GM04503 (cell line): ENCODE data around the gene ACP7.

Experiments
- DNase-seq: peaks from one replicate; pipeline ENCODE4 v3.0.0-alpha.2; 2012; ENCODE audit warnings: low read depth

The ACP7 gene

DNA sequence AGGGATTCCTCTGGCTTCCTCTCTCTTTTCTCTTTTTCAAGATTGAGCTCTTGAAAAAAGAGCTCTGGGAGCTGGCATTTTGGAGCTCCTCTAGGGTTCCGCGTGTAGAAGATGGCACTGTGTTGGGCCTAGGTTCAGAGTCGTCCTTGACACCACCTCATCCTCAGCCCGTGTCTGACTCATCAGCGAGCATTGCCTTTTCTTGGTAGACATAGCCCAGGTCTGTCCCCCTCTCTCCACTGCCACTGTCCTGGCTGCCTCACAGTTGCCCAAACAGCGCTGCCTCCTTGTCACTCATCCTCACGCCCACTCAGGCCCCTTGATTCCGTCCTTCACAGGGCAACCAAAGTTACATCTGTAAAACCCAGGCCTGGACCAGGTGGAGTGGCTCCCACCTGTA, 66.1 kb downstream of the ACP7 start:
- DNase-seq, result no peak

DNA sequence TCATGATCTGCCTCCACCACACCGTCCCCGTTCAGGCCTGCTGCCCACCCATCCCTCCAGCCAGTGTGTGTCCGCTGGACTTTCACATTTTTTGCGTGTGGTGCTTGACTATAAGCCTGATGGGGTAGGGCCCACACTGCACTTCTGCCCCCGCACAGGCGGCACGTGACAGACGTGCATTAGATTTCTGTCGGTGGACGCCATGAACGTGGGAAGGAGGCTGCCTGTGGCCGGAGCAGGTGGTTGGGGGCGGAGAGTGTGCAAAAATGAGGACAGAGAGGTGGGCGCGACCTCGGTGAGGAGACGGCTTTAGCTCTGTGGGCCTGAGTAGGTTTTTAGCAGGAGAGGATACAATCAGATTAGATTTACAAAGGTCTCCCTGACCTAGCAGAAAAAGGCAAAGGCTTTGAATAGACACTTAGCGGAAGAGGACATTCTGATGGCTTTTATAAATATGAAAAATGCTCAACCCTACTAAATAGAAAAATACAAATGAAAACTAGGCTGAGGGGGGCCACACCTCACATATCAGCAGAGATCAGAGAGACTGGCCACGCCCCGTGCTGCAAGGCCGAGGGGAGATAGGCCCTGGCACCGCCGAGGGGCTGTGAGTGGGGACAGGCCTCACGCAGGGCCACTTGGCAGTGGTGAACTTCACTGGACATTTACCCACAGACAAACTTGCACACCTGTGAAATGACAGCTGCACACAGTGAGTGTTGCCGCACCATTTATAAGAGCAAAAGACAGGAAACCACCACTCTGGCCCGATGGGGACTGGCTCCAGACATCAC, 66.8 kb downstream of the ACP7 start:
- no peak for DNase-seq

DNA sequence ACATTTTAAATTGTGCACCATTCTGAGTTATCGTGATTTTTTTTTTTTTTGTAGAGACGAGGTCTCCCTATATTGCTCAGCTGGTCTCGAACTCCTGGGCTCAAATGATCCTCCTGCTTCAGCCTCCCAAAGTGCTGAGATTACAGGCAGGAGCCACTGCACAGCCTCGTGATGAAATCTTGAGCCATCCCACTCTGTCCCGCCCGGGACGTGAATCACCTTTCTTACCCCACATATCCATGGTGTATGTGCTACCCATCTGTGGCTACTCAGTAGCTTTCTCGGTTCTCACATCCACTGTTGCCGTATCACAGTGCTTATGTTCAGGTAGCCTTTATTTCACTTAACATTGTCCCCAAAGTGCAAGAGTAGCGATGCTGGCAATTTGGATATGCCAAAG, 67.9 kb downstream of the ACP7 start:
- DNase-seq, result no peak

DNA sequence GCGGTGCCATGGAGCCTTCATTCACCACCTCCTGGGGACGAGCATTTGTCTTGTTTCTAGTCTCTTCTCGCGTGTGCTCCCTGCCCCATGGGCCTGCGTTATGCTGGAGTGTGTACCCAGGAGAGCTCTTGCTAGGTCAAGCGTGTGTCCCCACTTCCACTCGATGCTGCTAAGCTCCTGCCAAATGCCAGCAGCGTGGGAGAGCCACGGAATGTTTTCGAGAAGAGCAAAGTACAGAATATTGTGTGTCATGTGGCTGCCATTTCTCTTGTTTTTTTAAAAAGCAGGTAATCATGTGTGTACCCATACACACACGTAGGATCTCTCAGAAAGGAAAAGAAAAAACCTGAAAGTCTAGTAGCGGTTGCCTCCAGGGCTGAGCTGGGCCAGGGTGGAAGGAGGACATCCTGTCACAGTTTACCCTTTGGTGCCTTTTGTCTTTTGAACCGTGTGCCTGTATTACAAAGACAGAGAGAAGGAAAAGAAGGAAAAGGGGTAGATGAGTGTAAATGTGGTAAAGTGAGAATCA, 70.0 kb downstream of the ACP7 start:
- DNase-seq, result no peak

DNA sequence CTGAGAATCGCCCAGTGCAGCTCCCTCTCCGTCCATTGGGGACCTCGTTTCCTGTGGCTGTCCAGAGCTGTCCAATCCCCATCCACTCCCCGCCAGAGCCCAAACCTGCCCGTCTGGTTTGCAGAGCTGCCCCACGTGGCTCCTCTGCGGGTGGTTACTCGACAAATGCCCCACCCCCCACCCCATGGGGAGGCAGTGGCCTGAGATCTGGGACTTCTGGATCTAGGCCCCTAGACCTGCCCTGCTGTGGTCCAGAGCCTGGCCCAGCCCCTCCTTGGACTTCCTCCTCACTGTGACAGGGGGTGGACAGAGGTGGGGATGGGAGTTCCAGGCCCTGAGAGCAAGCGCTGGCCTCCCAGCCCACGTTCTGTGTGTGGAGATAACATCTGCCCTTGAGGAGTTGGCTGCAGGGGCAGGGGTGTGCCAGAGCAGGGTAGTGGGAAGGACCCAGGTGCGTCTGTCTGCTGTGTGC, 70.5 kb downstream of the ACP7 start:
- no peak for DNase-seq

DNA sequence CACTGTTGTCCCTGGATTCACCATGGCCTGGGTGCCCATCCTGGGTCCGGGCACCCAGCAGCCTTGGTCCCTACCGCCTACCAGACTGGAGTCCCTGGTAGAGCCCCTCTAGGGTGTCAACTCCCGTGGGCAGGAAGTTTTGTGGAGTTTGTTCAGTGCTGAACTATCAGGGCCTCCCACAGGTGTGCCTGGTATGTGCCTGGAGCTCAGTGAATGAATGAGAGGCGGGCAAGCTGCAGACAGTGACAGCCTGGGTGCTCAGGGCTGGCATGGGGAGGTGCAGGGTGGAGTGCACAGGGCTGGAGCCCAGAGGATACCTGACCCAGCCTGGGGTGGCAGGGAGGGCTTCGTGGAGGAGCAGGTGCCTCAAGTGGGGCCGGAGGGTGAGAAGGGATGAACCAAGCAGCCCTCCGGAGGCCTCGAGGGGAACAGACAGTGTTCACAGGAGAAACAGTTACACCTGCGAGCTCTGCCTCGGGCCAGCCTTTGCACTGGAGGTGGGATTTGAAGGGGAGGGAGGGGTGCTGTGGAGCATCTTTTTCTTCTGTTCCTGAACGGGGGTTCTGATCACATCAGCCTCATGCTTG, 71.0 kb downstream of the ACP7 start:
- DNase-seq, result no peak

DNA sequence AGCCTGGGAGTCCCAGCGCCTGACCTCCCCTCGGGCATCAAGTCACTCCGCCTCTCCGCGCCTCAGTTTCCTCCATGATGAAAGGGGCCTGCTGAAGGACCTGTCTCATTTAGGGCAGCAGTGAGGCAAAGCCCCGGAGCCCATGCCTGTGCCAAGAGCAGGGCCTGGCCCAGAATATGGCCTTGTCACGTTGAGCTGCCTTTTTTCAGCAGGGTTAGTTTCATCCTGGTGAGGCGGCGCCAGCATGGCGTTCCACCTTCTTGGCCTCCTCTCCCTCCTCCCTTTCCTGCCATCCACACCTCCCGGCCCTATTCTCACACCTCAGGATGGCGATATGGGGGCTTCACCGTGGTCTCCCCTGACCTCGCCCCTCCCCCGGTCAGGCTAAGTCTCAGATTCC, 71.6 kb downstream of the ACP7 start:
- DNase-seq, result no peak

DNA sequence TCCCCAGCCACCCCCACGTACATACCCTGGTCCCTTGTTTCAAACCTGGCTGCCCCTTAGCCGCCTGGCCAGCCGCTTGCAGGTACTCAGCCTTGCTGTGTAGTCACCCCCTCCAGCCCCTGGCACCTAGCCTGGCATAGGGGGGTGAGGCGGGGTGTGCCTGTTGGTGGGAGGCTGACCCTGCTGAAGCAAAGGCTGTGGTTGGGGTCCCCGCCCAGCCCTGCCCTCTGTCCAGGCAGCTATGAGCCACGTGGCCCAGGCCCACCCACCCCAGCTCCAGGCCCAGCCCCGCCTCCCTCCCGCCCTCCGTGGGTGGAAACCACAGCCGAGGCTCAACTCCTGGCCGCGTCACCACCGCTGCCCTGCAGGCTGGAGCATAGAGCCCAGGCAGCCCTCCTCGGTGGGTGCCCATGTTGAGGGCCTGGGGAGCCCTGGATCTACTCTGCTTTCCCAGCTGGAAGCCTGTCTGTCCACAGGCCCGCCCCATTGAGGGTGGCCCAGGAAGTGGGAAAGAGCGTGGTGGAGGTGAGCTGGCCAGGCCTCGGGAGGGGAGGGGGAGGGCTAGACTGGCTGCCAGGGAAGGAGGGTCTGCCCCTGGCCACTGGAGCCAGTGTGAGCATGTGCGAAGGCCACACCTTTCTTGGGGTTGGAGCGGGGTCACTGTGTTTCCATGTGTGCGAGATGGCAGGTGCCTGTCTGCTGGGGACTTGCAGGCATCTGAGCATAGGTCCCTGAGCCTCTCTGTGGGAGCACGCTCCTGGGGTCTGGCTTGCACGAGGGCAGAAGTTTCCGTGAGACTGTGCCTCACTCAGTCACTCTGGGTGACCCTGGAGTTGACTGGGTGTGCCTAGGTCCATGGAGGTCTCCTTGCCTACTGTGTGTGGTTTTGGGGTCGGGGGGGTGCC, 72.4 kb downstream of the ACP7 start:
- no peak for DNase-seq

DNA sequence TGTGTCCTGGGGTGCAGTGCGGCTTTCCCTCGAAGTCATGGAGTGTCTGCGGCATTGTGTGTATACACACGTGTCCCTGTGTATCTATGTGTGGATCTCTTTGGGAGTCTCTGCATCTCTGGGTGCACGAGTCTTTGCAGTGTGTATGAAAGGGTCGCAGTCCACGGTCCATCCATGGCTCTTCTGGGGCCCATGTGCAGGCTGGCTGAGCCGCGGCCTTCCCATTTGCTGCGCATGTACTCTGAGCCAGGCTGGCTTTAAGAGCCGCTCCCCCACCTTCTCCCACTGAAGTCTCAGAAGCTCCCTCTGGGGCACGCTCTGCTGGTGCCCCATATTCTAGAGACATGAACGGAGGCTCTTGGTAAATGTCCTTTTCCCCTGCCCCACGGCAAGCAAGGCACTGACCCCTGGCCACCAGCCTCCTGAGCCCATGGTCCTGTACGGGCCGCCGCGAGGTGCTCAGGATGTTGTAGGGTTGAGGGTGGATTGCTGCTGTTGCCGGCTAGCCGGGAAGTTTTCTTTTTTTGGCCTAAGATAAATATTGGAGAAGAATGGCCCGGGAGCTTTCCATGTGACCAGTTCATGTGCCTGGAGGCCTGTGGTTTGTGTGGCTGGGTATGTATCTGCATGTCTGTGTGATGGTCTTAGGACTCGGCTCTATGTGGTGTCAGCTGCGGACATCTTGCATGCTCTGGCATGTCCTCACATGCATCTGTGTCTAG, 73.3 kb downstream of the ACP7 start:
- no peak for DNase-seq

DNA sequence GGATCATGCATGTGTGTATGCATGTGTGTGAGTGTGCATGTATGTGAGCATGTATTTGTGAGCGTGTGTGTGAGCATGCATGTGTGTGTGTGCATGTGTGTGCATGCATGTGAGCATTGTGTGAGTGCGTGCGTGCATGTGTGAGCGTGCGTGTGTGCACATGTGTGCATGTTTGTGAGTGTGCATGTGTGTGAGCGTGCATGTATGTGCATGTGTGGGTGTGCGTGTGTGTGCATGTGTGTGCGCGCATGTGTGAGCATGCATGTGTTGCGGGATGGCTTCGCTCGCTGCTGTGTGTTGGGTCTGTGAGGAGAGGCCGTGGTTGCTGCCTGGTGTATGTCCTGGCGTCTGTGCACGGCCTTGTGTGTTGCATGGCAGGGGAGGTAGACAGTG, 73.8 kb downstream of the ACP7 start:
- no peak for DNase-seq

DNA sequence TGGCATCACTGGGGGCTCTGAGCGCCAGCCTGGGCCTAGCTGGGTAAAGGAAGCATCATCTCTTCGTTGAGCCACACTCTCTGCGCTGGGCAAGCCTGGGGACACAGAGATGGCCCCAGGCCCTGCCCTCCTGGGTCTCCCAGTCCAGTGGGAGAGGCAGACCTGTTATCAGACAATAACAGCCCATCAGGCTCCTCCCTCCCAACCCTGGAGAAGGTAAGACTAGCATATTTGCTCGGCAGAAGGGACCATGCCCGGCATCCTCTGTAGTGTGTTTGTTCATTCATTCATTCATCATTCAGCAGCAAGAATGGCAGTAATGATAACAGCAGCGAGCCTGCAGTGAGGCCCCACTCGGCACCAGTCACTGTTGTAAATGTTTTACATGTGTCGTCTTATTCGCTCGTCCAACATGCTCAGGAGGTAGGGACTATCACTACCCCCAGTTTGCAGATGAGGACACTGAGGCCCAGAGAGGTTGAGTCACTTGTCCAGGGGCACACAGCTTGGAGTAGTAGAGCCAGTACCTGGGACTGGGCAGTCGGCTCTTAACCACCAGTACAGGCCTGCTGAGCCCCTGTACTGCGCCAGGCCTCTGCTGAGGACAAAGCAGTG, 74.6 kb downstream of the ACP7 start:
- DNase-seq, result no peak

DNA sequence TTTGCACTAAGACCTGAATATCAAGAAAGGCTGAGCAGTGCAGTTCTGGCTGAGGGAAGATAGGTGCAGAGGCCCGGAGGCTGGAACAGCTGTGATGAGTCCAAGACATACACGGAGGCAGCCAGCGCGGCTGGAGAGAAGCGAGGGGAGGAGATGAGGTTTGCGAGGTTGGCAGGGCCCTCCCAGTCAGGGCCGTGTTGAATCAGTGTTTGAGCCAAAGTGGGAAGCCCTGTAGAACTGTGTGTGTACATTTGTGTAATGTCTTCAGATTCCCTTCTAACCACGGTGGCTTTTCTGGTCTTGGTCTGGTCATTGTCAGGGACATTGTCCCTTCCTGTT, 76.3 kb downstream of the ACP7 start:
- DNase-seq, result no peak
